GM12873 (cell line): ENCODE data around the gene NDRG2.

ENCODE experiments used
- TF ChIP-seq, protein P1 (sequence below): IDR thresholded peaks from 2 replicates; pipeline ENCODE4 v1.5.1; 2012; ENCODE audit warnings: low read depth, mild to moderate bottlenecking, moderate library complexity, low read length, control low read depth; ENCODE audit not compliant: insufficient read depth; ENCODE audit errors: missing control alignments

NDRG2 gene

GRCh38 chr14:20997564-20997963 lies 27.3 kb downstream of the NDRG2 start:
- TF ChIP-seq, protein P1, sequence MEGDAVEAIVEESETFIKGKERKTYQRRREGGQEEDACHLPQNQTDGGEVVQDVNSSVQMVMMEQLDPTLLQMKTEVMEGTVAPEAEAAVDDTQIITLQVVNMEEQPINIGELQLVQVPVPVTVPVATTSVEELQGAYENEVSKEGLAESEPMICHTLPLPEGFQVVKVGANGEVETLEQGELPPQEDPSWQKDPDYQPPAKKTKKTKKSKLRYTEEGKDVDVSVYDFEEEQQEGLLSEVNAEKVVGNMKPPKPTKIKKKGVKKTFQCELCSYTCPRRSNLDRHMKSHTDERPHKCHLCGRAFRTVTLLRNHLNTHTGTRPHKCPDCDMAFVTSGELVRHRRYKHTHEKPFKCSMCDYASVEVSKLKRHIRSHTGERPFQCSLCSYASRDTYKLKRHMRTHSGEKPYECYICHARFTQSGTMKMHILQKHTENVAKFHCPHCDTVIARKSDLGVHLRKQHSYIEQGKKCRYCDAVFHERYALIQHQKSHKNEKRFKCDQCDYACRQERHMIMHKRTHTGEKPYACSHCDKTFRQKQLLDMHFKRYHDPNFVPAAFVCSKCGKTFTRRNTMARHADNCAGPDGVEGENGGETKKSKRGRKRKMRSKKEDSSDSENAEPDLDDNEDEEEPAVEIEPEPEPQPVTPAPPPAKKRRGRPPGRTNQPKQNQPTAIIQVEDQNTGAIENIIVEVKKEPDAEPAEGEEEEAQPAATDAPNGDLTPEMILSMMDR, result no peak

- TF ChIP-seq, protein P1, result no peak
Observed at GRCh38 chr14:20997115-20997514, 27.7 kb downstream of the NDRG2 start.

DNA sequence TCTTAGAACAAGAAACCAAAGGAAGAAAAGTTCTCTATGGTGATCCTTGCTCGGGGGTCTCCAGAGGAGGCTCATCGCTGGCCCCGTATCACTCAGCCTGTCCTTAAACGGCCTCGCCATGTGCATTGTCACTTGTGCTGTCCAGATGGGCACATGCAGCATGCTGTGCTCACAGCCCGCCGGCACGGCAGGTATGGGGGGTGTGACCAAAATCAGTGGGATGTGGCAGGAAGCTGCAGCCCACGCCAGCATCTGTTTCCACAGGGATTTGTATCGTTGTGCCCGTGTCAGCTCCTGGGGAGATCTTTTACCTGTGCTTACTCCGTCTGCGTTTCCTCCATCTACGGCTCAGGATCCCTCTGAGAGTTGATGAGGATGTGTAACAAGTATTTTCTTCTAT lies 28.3 kb downstream of the NDRG2 start:
- TF ChIP-seq, protein P1, result no peak

DNA sequence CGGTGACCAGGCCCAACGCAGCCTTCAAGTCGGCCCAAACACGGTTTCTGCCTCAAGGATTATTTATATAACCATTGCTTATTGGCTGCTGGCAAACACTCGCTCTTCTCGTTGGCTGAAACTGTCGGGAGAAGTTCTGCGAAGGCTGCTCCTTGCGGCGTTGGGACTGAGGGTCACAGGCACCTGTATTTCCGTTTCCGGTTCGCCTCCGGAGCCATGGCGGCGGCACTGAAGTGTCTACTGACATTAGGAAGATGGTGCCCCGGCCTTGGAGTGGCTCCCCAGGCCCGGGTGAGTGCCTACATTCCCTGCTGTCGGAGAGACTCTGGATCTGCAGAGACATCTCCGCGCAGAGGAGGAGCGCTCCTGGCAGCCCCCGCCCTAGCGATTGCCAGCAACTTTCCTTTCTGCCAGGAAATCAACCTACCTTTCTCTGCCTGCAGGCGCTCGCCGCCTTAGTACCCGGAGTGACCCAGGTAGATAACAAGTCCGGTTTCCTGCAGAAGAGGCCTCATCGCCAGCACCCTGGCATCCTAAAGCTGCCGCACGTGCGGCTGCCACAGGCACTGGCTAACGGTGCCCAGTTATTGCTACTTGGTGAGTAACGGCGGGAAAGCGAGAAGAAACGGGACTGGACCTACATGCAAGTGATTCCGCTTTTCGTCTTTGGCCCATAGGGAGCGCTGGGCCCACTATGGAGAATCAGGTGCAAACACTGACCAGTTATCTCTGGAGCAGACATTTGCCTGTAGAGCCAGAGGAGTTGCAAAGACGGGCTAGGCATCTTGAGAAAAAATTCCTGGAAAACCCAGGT lies 34.9 kb downstream of the NDRG2 start, which contains the start of gene METTL17:
Gene METTL17, plus strand, starts transcription at position 194 of the 814 bp plus-strand sequence. Its CDS starts 23 bp downstream, at position 217.
- TF ChIP-seq, protein P1, result peak; percentile 56

DNA sequence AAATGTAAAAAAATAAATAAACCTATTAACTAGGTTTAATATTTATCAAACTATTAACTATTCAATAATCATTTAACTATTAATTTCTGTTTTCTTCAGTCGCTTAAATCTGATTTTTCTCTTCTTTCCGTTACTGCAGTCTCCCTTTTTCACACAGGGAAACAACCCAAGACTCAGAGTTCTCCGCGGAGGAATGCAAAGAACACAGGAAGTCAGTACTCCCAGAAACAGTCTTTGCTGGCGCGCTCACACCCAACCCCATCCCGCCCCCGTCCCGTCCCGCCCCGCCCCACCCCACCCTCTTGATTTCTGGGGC lies 35.4 kb downstream of the NDRG2 start:
- TF ChIP-seq, protein P1, result no peak

DNA sequence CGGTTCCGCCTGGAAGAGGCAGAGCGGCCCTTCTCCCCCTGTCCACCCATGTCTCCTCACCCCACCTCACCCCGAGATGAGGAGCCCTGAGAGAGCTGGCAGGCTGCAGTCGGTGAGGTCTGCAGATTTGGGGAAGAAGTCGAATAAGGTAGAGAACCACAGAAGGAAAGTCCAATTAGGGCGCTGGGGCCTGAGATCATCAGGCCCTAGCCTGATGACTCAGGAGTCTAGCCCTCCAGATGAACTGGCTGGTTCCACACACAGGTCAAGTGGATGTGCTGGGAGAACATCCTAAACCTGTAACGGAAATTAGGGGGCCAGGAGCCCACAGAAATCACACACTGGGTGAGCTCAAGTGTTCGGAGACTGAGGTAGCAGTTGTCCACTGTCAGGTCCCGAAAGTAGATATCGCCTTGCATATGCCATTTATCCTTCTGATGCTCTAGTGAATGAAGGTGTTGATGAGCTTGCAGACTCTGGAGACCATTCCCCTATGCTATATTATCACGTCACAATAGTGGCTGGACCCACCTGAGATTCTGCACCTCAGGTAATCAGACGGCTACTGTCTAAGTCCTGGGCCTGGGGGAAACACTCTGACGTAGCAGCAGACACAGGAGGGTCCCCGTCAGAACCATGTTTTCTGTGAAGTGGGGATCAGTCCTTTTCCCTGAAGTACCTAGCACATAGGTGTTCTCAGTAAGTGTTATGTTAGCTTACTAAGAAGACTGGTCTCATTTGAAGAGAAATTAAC lies 36.0 kb downstream of the NDRG2 start:
- TF ChIP-seq, protein P1, result no peak

DNA sequence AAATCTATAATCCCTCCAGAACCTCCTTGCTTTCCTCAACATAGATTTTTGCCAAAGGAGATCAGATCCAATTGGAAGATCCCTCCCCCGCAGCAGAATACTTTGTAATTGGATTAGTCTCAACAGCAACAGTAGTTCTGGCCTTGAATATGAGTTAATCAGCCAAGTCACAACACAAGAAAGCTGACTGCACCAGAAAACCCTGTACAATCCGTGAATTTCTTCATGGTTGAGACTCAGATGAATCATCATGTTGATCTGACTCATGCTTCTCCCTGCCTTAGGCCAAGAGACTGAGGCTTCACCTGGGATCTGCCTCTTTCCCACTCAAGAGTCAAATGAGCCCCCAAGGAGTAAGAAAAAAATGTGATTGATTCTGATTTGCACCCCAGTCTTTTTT lies 38.0 kb downstream of the NDRG2 start:
- TF ChIP-seq, protein P1, result no peak
